ENCODE data around the gene NFE2L2.

GRCh38 chr2:177265824-177266817 lies 1.6 kb upstream of the NFE2L2 start:
- no peak for TF ChIP-seq EZH2 (IDR thresholded peaks at IDR 0.05; ENCODE audit: low read length)
- no peak for TF ChIP-seq CTCF (optimal IDR thresholded peaks at IDR 0.05 in 1 of 3, IDR thresholded peaks at IDR 0.05 in 1 of 3, conservative IDR thresholded peaks at IDR 0.05 in 1 of 3; ENCODE audit: extremely low read depth in 1 of 3, insufficient read depth in 2 of 3, low read length in 3 of 3)
